Kidney (tissue), 14 donors: ENCODE data around the gene YPEL1. TPM values are rescaled to one million over a fixed set of nuclear protein-coding genes. Genes with fewer than 3 reads are reported as not detected.
A peak's percentile ranks its signal among the peaks of the same experiment; 100 is the strongest.

Source experiments
- DNase-seq, 5 donors: peaks; one replicate each; pipeline ENCODE4 v3.0.0-alpha.2; 2013 to 2020
- FAIRE-seq: peaks from 2 replicates; lab custom pipeline; 2012; peaks lifted over from hg19 to GRCh38; lab: Jason Lieb, UNC
- H3K27ac ChIP-seq, 2 donors: one replicate each; pipeline ENCODE4 v1.7.0; 2013; ENCODE audit warnings: low read depth in 2 of 2, low read length in 2 of 2, inconsistent platforms in 1 of 2
- H3K27me3 ChIP-seq: one replicate; pipeline ENCODE4 v1.7.1; 2013; ENCODE audit warnings: low read length, inconsistent platforms; ENCODE audit not compliant: control insufficient read depth, insufficient read depth
- H3K36me3 ChIP-seq, 3 donors: one replicate each; pipeline versions ENCODE4 v1.7.0 to v1.7.1; 2013; ENCODE audit warnings: low read length in 3 of 3, control low read depth in 1 of 3, inconsistent platforms in 1 of 3; ENCODE audit not compliant: insufficient read depth in 3 of 3, control insufficient read depth in 2 of 3
- H3K4me1 ChIP-seq, 3 donors: one replicate each; pipeline versions ENCODE4 v1.7.0 to v1.7.1; 2013; ENCODE audit warnings: low read length in 3 of 3, inconsistent platforms in 1 of 3, low read depth in 1 of 3; ENCODE audit not compliant: control insufficient read depth in 2 of 3, insufficient read depth in 2 of 3
- H3K4me3 ChIP-seq, 3 donors: one replicate each; pipeline versions ENCODE4 v1.7.0 to v1.8.1; 2013; ENCODE audit warnings: low read length in 3 of 3, control low read depth in 1 of 3, inconsistent platforms in 1 of 3
- H3K9ac ChIP-seq, 3 donors: one replicate each; pipeline versions ENCODE4 v1.7.0 to v1.7.1; 2013; ENCODE audit warnings: low read length in 3 of 3, control low read depth in 1 of 3, inconsistent platforms in 1 of 3
- H3K9me3 ChIP-seq, 3 donors: one replicate each; pipeline versions ENCODE4 v1.7.0 to v1.7.1; 2013; ENCODE audit warnings: low read length in 3 of 3, control low read depth in 1 of 3, inconsistent platforms in 1 of 3; ENCODE audit not compliant: control insufficient read depth in 2 of 3, insufficient read depth in 1 of 3
- CTCF ChIP-seq: IDR thresholded peaks from 3 replicates; pipeline ENCODE4 v1.5.1; 2012; ENCODE audit warnings: mild to moderate bottlenecking, moderate library complexity, borderline replicate concordance; ENCODE audit not compliant: insufficient read depth; ENCODE audit errors: extremely low read depth
- intact Hi-C: fragments of 100-400 bp; cut with DNase I; formaldehyde crosslinking; loops from one replicate; pipeline ENCODE4 v1.11.1; 2022
- polyA plus RNA-seq: library from polyadenylated mRNA; stranded (reverse); fragments of 350-450 nt; fragmentation: Illumina TruSeq; extraction: RNeasy Lipid Tissue Mini Kit (QIAGEN cat#74804); gene quantifications from one replicate; pipeline ENCODE4 v1.2.3, GENCODE V29; 2014; ENCODE audit warnings: low read depth, low replicate concordance; ENCODE audit not compliant: insufficient read depth
- total RNA-seq: library from RNA; stranded (reverse); fragmentation: NEBNext Ultra II Directional; extraction: Animal tissue kit (Norgen Biotek cat#: 25700); gene quantifications from one replicate; pipeline ENCODE4 v1.2.1, GENCODE V29; 2021
- donor health status: control.
- donor health status: control.
- donor health status: control.
- donor health status: control.
- donor health status: control.
- donor health status: DM: yes; HTN: yes; CAD: no.
- donor health status: Normal renal cell carcinoma (clear cell type).

Gene YPEL1
- total and polyA plus RNA-seq, 2 donors from 2014 or later: 2.2 to 6.1 TPM

GRCh38 chr22:21665047-21665851, 70.3 kb downstream of the YPEL1 start:
- H3K9me3 ChIP-seq: no peaks in the 10 kb centered on the region
- DNase-seq (no peak), FAIRE-seq (no peak)
- H3K4me1 ChIP-seq: peaks cover 0 to 2% (median 0%) of the 10 kb centered on the region in 3 donors
- H3K4me3 ChIP-seq: peak overlapping the region; percentile 69 to 93 (median 77)
- no peaks in the 10 kb centered on the region for H3K36me3 ChIP-seq
- intact Hi-C loops: no loop called here
- H3K9ac ChIP-seq: peak overlapping the region in 1 of 3 donors; percentile 43
- no peak for TF ChIP-seq CTCF
- peak overlapping the region; percentile 69 to 97 for H3K27ac ChIP-seq
- no peaks in the 10 kb centered on the region for H3K27me3 ChIP-seq

- no peak overlapping the region for H3K9ac ChIP-seq
- H3K4me3 ChIP-seq: no peak overlapping the region
- no peaks in the 10 kb centered on the region for H3K36me3 ChIP-seq
- DNase-seq (no peak), FAIRE-seq (no peak)
- H3K9me3 ChIP-seq: no peaks in the 10 kb centered on the region
- H3K27ac ChIP-seq: no peak overlapping the region
- no peaks in the 10 kb centered on the region for H3K27me3 ChIP-seq
- no peak for TF ChIP-seq CTCF
- peaks cover 0 to 2% (median 0%) of the 10 kb centered on the region in 3 donors for H3K4me1 ChIP-seq
- intact Hi-C loops: no loop called here
Measured at GRCh38 chr22:21663738-21664137, 71.9 kb downstream of the YPEL1 start.

DNA sequence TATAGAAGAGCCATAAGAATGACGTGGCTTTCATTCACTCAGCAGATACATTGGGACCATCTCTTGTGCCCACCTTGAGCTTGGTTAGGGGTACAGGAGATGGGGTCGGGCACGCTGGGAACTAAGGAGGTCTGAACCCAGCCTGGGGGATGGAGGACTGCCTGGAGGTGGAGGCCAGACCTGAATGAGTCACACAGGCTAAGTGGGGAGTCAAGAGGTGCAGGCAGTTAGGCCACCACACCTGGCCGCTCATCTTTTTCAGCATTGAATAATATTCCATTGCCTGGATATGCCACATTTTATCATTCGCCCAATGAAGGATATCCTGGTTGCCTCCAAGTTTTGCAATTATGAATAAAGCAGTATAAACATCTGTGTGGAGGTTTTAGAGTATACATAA, 73.6 kb downstream of the YPEL1 start:
- no peaks in the 10 kb centered on the region for H3K27me3 ChIP-seq
- no peak for FAIRE-seq
- intact Hi-C loops: no loop called here

More for the DNA sequence above, 73.6 kb downstream of the YPEL1 start:
- Histone ChIP-seq H3K9ac (no peak overlapping the region), H3K36me3 (no peaks in the 10 kb centered on the region), H3K4me1 (peaks cover 0 to 2% (median 0%) of the 10 kb centered on the region in 3 donors), H3K27ac (no peak overlapping the region), H3K4me3 (no peak overlapping the region), H3K9me3 (no peaks in the 10 kb centered on the region)
- DNase-seq: no peak
- TF ChIP-seq CTCF: no peak
